Psoas muscle (tissue), 8 donors: ENCODE results near the gene FNDC3A. TPM values are rescaled to one million over a fixed set of nuclear protein-coding genes. Genes with fewer than 3 reads are reported as not detected.

Experiments
- ATAC-seq, 4 donors: fragments of 200-7000 bp; cut with Tn5 transposase; one replicate each; pipeline ENCODE4 v1.9.1; 2020; ENCODE audit warnings: moderate library complexity in 3 of 4, mild to moderate bottlenecking in 2 of 4
- DNase-seq, 2 donors: peaks; one replicate each; pipeline ENCODE4 v3.0.0-alpha.2; 2020
- H3K27ac ChIP-seq: fragments of 200-600 bp; one replicate; pipeline ENCODE4 v1.8.0; 2022
- H3K27me3 ChIP-seq, 3 donors: fragments of 200-600 bp in 1 of 3; one replicate each; pipeline versions ENCODE4 v1.6.1 to v1.8.0; 2013 to 2022; ENCODE audit warnings: low read length in 2 of 3, mild to moderate bottlenecking in 2 of 3, moderate library complexity in 1 of 3; ENCODE audit not compliant: insufficient read depth in 3 of 3
- H3K36me3 ChIP-seq, 2 donors: fragments of 200-600 bp in 1 of 2; one replicate each; pipeline versions ENCODE4 v1.6.1 to v1.8.0; 2013 to 2022; ENCODE audit warnings: low read depth in 1 of 2, mild to moderate bottlenecking in 1 of 2, moderate library complexity in 1 of 2; ENCODE audit not compliant: insufficient read depth in 1 of 2
- H3K4me1 ChIP-seq: fragments of 200-600 bp; one replicate; pipeline ENCODE4 v1.8.0; 2022
- H3K4me3 ChIP-seq: fragments of 200-600 bp; one replicate; pipeline ENCODE4 v1.8.0; 2022; ENCODE audit warnings: mild to moderate bottlenecking
- H3K9me3 ChIP-seq: fragments of 200-600 bp; one replicate; pipeline ENCODE4 v1.8.0; 2022
- CTCF ChIP-seq: fragments of 200-600 bp; IDR thresholded peaks from one replicate; pipeline ENCODE4 v1.8.0; 2022; ENCODE audit warnings: antibody characterized with exemption
- WGBS, 3 donors: extraction: QIAGEN DNeasy Blood & Tissue Kit; methylation state at CpG; one replicate each; pipeline versions ENCODE4 v1.1.6 to v1.1.7; 2013; 5-methylcytosine and 5-hydroxymethylcytosine counted together
- intact Hi-C, 2 donors: fragments of 100-400 bp; cut with DNase I; formaldehyde crosslinking; loops; one replicate each; pipeline versions ENCODE4 v1.11.0 to v1.14.2; 2022
- polyA plus RNA-seq, 3 donors: library from polyadenylated mRNA; stranded (reverse); fragments of 200-250 nt; gene quantifications; one replicate each; pipeline ENCODE4 v1.2.3, GENCODE V29; 2013
- total RNA-seq, 4 donors: library from RNA; stranded (reverse); fragmentation: NEBNext Ultra II Directional in 2 of 4; extraction: Animal tissue kit (Norgen Biotek cat#: 25700) in 2 of 4; gene quantifications; one replicate each; pipeline versions ENCODE4 v1.2.1 to v1.2.4, GENCODE V29; 2021 to 2023
- donor health status: healthy with polysubstance abuse.
- donor health status: DM: no; HTN: no; CAD: no; lungs with moderate emphysema.
- donor health status: Bipolar disorder and iron deficiency.
- donor health status: healthy.
- donor health status: DM: yes; HTN: yes; CAD: no.
- donor health status: DM: no; HTN: no; CAD: no.
- donor health status: DM: no; HTN: no; CAD: no.
- donor health status: DM: yes; HTN: yes; CAD: no.

FNDC3A gene
- total and polyA plus RNA-seq, 7 donors = 4.4 to 18.6 (median 10.5) TPM

GRCh38 chr13:49253310-49253709 is 277.6 kb downstream of the FNDC3A start:
- Histone ChIP-seq H3K4me1 (peaks cover 8% of the 10 kb centered on the region), H3K27ac (no peak overlapping the region), H3K4me3 (no peak overlapping the region), H3K27me3 (no peaks in the 10 kb centered on the region), H3K9me3 (no peaks in the 10 kb centered on the region), H3K36me3 (peaks cover 0 to 72% of the 10 kb centered on the region in 2 donors)
- intact Hi-C loops = no loop called here
- no peak for TF ChIP-seq CTCF
- DNase-seq (no peak), ATAC-seq (no peak)
- WGBS, 3 donors = 88 to 100% (median 95%) methylated on average over 1 of the region's 1 CpG

GRCh38 chr13:49254007-49254406 is 278.3 kb downstream of the FNDC3A start:
- DNase-seq = no peak
- no peak for ATAC-seq
- intact Hi-C loops = no loop called here
- H3K4me1 ChIP-seq = peaks cover 2% of the 10 kb centered on the region
- H3K27ac ChIP-seq = no peak overlapping the region
- no peaks in the 10 kb centered on the region for H3K27me3 ChIP-seq
- 72 to 80% (median 73%) methylated on average over 1 of the region's 1 CpG for WGBS, 3 donors
- peaks cover 0 to 75% of the 10 kb centered on the region in 2 donors for H3K36me3 ChIP-seq
- H3K4me3 ChIP-seq = no peak overlapping the region
- H3K9me3 ChIP-seq = no peaks in the 10 kb centered on the region
- TF ChIP-seq CTCF = no peak

GRCh38 chr13:49256841-49257240 is 281.1 kb downstream of the FNDC3A start:
- Histone ChIP-seq H3K9me3 (no peaks in the 10 kb centered on the region), H3K4me3 (no peak overlapping the region), H3K4me1 (no peaks in the 10 kb centered on the region), H3K36me3 (peaks cover 9 to 75% of the 10 kb centered on the region in 2 donors), H3K27ac (no peak overlapping the region), H3K27me3 (no peaks in the 10 kb centered on the region)
- ATAC-seq (no peak), DNase-seq (no peak)
- no peak for TF ChIP-seq CTCF
- intact Hi-C loops = no loop called here
- 58 to 68% (median 65%) methylated on average over 2 of the region's 2 CpGs for WGBS, 3 donors

GRCh38 chr13:49258089-49258796 is 282.5 kb downstream of the FNDC3A start:
- 71 to 88% (median 86%) methylated on average over 3 of the region's 3 CpGs for WGBS, 3 donors
- Histone ChIP-seq H3K4me1 (no peaks in the 10 kb centered on the region), H3K9me3 (no peaks in the 10 kb centered on the region), H3K36me3 (peaks cover 9 to 78% of the 10 kb centered on the region in 2 donors), H3K27ac (no peak overlapping the region), H3K4me3 (peak overlapping the region; percentile 47), H3K27me3 (no peaks in the 10 kb centered on the region)
- DNase-seq (no peak), ATAC-seq (no peak)
- intact Hi-C loops = no loop called here
- TF ChIP-seq CTCF = no peak

Other genes starting within 250 kb of the FNDC3A start
- gene MLNR, start 244.4 kb downstream of the FNDC3A start, total RNA-seq = not detected
- not detected for gene MLNR, start 244.4 kb downstream of the FNDC3A start, polyA plus RNA-seq